Measurements from ENCODE around the gene PDK2. TPM values are rescaled to one million over a fixed set of nuclear protein-coding genes. Genes with fewer than 3 reads are reported as not detected.

The PDK2 gene
- total RNA-seq, 4 donors from 2014 or later: 42.2 to 72.7 (median 50.7) TPM

DNA sequence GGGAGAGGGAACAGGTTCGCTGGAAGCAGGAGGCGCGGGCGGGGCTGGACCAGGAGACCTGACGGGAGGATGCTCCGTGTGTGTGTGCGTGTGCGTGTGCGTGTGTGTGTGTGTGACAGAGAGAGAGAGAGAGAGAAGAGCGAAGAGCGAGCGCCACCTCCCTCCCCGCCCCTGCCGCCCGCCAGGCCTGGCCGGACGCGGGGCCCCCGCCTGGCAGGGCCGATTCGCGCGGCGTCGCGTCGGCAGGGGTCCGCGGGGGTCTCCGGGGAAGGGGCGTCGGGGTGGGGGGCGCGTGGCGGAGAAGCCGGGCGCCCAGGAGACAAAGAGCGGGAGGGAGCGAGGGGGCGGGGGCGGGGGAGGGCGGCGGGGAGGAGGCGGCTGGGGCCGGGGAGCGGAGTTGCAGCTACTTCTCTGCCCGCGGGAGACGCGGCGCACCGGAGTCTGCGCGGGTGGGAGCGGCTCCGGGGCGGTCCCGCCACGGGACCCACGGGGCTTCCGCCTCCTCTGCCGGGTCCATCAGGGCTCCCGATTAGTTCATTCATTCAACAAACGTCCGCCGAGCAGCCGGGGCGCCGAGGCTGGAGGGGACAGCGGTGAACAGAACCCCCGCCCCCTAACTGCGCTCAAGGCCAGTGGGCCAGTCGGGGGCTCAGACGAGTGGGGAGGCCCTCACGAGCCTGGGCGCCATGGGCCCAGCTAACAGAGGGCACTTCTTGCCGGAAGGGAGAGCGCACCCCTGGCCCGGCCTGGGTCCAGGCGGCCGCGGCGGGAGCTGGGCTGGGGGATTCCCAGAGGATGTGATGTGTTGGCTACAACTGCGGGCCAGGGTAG is 34.8 kb downstream of the PDK2 start, which contains the start of gene SAMD14:
Gene SAMD14, minus strand, starts transcription at position 433 of the 831 bp plus-strand sequence. CDS start 5,201 bp downstream, outside the sequence.
- no peak for DNase-seq (ENCODE audit: low spot score)
- peak; percentile 26 for ATAC-seq (ENCODE audit: low FRiP score)
- TF ChIP-seq, protein P1, sequence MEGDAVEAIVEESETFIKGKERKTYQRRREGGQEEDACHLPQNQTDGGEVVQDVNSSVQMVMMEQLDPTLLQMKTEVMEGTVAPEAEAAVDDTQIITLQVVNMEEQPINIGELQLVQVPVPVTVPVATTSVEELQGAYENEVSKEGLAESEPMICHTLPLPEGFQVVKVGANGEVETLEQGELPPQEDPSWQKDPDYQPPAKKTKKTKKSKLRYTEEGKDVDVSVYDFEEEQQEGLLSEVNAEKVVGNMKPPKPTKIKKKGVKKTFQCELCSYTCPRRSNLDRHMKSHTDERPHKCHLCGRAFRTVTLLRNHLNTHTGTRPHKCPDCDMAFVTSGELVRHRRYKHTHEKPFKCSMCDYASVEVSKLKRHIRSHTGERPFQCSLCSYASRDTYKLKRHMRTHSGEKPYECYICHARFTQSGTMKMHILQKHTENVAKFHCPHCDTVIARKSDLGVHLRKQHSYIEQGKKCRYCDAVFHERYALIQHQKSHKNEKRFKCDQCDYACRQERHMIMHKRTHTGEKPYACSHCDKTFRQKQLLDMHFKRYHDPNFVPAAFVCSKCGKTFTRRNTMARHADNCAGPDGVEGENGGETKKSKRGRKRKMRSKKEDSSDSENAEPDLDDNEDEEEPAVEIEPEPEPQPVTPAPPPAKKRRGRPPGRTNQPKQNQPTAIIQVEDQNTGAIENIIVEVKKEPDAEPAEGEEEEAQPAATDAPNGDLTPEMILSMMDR (IDR thresholded peaks at IDR 0.05): no peak

GRCh38 chr17:50130559-50131305 is 35.6 kb downstream of the PDK2 start:
- ATAC-seq (ENCODE audit: low FRiP score) (no peak), DNase-seq (ENCODE audit: low spot score) (no peak)
- TF ChIP-seq, protein P1 (IDR thresholded peaks at IDR 0.05): no peak

DNA sequence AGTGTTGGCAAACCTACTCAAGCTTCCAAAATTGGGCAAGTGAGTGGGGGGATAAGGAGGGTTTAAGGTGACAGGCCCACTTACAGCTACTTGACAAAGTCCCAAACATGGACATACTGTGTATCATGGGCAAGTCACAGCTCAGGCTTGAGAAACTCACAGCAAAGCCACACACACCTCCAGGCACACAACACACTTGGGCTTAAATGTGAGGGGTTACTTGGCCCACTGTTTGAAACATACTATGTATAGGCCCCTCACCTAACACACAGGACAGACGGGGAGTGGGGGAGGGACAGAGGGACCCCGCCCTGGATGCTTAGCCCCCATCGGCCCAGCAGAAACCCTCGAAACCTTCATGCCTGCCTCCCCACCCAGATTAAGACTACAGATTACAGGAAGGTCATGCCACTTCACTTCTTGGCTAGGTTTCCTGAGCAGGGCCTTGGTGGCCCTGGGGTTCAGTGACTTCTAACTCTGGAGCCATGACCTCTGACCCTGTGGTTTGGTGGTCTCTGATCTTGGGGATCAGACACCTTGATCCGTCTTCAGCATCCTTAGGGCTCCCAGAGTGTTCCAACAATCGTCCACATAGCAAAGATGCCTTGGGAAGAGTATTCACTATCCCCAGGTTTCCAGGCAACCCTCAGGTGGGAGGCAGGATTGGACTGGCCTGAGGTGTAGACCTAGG is 37.1 kb downstream of the PDK2 start:
- ATAC-seq (ENCODE audit: low FRiP score) (no peak), DNase-seq (ENCODE audit: low spot score) (no peak)
- TF ChIP-seq, protein P1 (IDR thresholded peaks at IDR 0.05): no peak

- TF ChIP-seq, protein P1 (IDR thresholded peaks at IDR 0.05): no peak
- DNase-seq (ENCODE audit: low spot score) (no peak), ATAC-seq (ENCODE audit: low FRiP score) (no peak)
Measured at GRCh38 chr17:50133028-50133768, 38.0 kb downstream of the PDK2 start.

DNA sequence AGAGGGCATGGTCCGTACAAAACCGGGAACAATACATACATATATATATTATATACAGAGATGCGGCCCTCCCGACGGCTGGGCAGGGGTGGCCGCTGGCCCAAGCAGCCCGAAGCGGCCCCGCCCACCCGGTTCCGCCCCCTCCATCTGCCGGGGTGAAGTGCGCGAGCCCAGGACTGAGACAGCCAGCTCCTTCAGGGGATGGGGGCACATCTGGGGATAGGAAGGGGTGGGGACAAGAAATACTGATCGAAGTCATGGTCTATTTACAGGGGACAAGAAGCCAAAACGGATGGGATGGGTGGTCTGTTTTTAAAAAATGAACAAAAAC is 38.6 kb downstream of the PDK2 start:
- ATAC-seq (ENCODE audit: low FRiP score) (no peak), DNase-seq (ENCODE audit: low spot score) (no peak)
- TF ChIP-seq, protein P1 (IDR thresholded peaks at IDR 0.05): no peak
